ENCODE measurements around the gene CCDC88B. TPM values are rescaled to one million over a fixed set of nuclear protein-coding genes. Genes with fewer than 3 reads are reported as not detected.

CCDC88B gene
- total and polyA plus RNA-seq, 2 of the 8 experiments (the other 6 are each of a cell fraction or from before 2014, with no cell fraction given): 5.9 to 12.5 TPM

GRCh38 chr11:64297699-64298358 lies 42.2 kb upstream of the CCDC88B start:
- Histone ChIP-seq H3K4ac (replicated peaks; ENCODE audit: insufficient read length, low read depth, low read length) (no peak overlapping the region), H2BK120ac (replicated peaks; ENCODE audit: low read depth, low read length) (no peak overlapping the region), H3K9ac (replicated peaks in 1 of 4; ENCODE audit: extremely low read depth in 1 of 4, low read depth in 3 of 4, low read length in 3 of 4) (no peak overlapping the region), H2AFZ (ENCODE audit: low read length) (no peak overlapping the region), H3K27me3 (replicated peaks in 1 of 4; ENCODE audit: control insufficient read depth in 3 of 4, extremely low read depth in 1 of 4, insufficient read depth in 3 of 4, low read length in 3 of 4) (peaks cover 70 to 91% (median 83%) of the 10 kb centered on the region in 4 experiments), H3K23me2 (ENCODE audit: low read depth, low read length) (peaks cover 7% of the 10 kb centered on the region; the same call in 1 of the 2 replicates), H4K5ac (ENCODE audit: insufficient read length, low read depth, low read length) (no peak overlapping the region), H3K9me3 (ENCODE audit: insufficient read depth in 2 of 2, low read depth in 1 of 2, low read length in 1 of 2) (no peaks in the 10 kb centered on the region; a peak in 1 of 4 replicates), H3K4me2 (ENCODE audit: insufficient read depth in 1 of 2, low read depth in 2 of 2, low read length in 2 of 2) (peak overlapping the region; percentile 57 to 63; a peak in 2 of 4 replicates), H3K56ac (replicated peaks; ENCODE audit: insufficient read length, low read depth, low read length) (no peak overlapping the region), H2AK5ac (ENCODE audit: low read depth, low read length) (no peak overlapping the region), H3K18ac (ENCODE audit: extremely low read depth, low read length) (no peak overlapping the region), H3K4me3 (ENCODE audit: extremely low read depth in 1 of 4, insufficient read depth in 2 of 4, low read depth in 3 of 4, low read length in 4 of 4) (peak overlapping the region in 2 of 4 experiments; percentile 6 to 47; a peak in 2 of 8 replicates), H3K14ac (ENCODE audit: insufficient read length) (no peak overlapping the region), H3K79me1 (ENCODE audit: low read depth, low read length) (no peaks in the 10 kb centered on the region), H3K79me2 (ENCODE audit: control insufficient read depth in 1 of 2, insufficient read depth in 2 of 2, low read length in 2 of 2) (no peaks in the 10 kb centered on the region), H2BK20ac (ENCODE audit: low read length) (peak overlapping the region; percentile 61; the same call in 1 of the 2 replicates), H2BK15ac (ENCODE audit: low read length) (no peak overlapping the region), H3K4me1 (replicated peaks in 1 of 4; ENCODE audit: control insufficient read depth in 3 of 4, insufficient read depth in 4 of 4, low read length in 3 of 4) (peaks cover 0 to 23% (median 14%) of the 10 kb centered on the region in 4 experiments; a peak in 5 of 7 replicates), H3K27ac (ENCODE audit: low read depth, low read length) (no peak overlapping the region), H4K91ac (replicated peaks; ENCODE audit: insufficient read length, low read length) (no peak overlapping the region), H3K23ac (ENCODE audit: insufficient read length) (peak overlapping the region; percentile 66), H4K20me1 (replicated peaks in 1 of 2; ENCODE audit: control insufficient read depth in 1 of 2, insufficient read depth in 2 of 2, low read length in 2 of 2) (peaks cover 0 to 14% of the 10 kb centered on the region in 2 experiments), H2BK5ac (ENCODE audit: low read depth, low read length) (no peak overlapping the region), H3K36me3 (ENCODE audit: control insufficient read depth in 2 of 4, insufficient read depth in 4 of 4, low read length in 3 of 4) (no peaks in the 10 kb centered on the region; a peak in 1 of 8 replicates), H4K8ac (ENCODE audit: extremely low read depth, insufficient read depth, low read length) (no peak overlapping the region; the same call in 1 of the 2 replicates), H2BK12ac (ENCODE audit: low read depth, low read length) (0 out of 2 replicates have a peak overlapping the region, but pooled peaks have one; percentile 60)
- POLR2A ChIA-PET (ENCODE audit: partially characterized antibody): interaction anchor here (0.7 to 1.9 kb wide), 9 partner anchors 8 to 66 kb away, joined by 3 to 14 read pairs (median 3); partner anchors contain the start of genes BAD, GPR137, PRDX5 and TRMT112
- CTCF ChIA-PET (ENCODE audit: partially characterized antibody): interaction anchor here (1.2 to 2.6 kb wide), 3 partner anchors 26 to 86 kb away, joined by 4 to 10 read pairs (median 5); no protein-coding TSS in a partner anchor
- TF ChIP-seq EZH2 (IDR thresholded peaks at IDR 0.05; ENCODE audit: low read depth, low read length, severe bottlenecking) (peak; percentile 73), EGR1 (IDR thresholded peaks at IDR 0.05; ENCODE audit: borderline replicate concordance, low read depth, low read length) (no peak), RNF2 (IDR thresholded peaks at IDR 0.05; ENCODE audit: borderline replicate concordance, low read depth, low read length, missing control alignments, poor library complexity, severe bottlenecking) (peak; percentile 72), CBX8 (IDR thresholded peaks at IDR 0.05; ENCODE audit: borderline replicate concordance, low read depth, low read length) (no peak; the same call in 1 of the 2 replicates), E2F6 (IDR thresholded peaks at IDR 0.05) (peak; percentile 26; the same call in 1 of the 2 replicates), CEBPB (IDR thresholded peaks at IDR 0.05; ENCODE audit: low read depth, low read length) (no peak), SUZ12 (IDR thresholded peaks at IDR 0.05; ENCODE audit: low read length) (peak; percentile 81; the same call in 1 of the 2 replicates), TAF1 (IDR thresholded peaks at IDR 0.05; ENCODE audit: low read depth, low read length) (no peak), KDM1A (IDR thresholded peaks at IDR 0.05; ENCODE audit: borderline replicate concordance, low read length) (no peak)
- FAIRE-seq (no peak), DNase-seq (ENCODE audit: low read depth in 1 of 2, low spot score in 2 of 2) (peak in 1 of 2 experiments; percentile 56)
- WGBS, 2 experiments (ENCODE audit: extremely low coverage in 1 of 2, insufficient coverage in 1 of 2, insufficient read length in 1 of 2, insufficient replicate concordance in 2 of 2, low coverage in 1 of 2, low lambda C conversion rate in 2 of 2, missing lambda C conversion rate in 1 of 2): 66% methylated on average over 18 of the region's 18 CpGs; no CpG with 5 or more reads in 1 of the 2 experiments

Data from H1 (cell line).